Spleen (tissue), 11 donors: ENCODE data around the gene KCNQ4. TPM values are rescaled to one million over a fixed set of nuclear protein-coding genes. Genes with fewer than 3 reads are reported as not detected.

Experiments
- DNase-seq: peaks from one replicate; pipeline ENCODE4 v3.0.0-alpha.2; 2020
- H3K27ac ChIP-seq, 8 donors: fragments of 200-600 bp; sonication (generic) in 7 of 8; 1 replicate in 4 of 8; 2 replicates in 4 of 8; pipeline versions ENCODE4 v1.5.0 to v1.8.0; 2016 to 2021; ENCODE audit warnings: inconsistent platforms in 4 of 8, mild to moderate bottlenecking in 4 of 8, moderate library complexity in 1 of 8
- H3K27me3 ChIP-seq, 7 donors: fragments of 200-600 bp; sonication (generic) in 6 of 7; replicated peaks in 1 of 7; 1 replicate in 4 of 7; 2 replicates in 3 of 7; pipeline versions ENCODE4 v1.5.0 to v1.8.0; 2016 to 2021; ENCODE audit warnings: inconsistent platforms in 3 of 7, mild to moderate bottlenecking in 1 of 7
- H3K36me3 ChIP-seq, 6 donors: fragments of 200-600 bp; sonication (generic) in 5 of 6; 1 replicate in 4 of 6; 2 replicates in 2 of 6; pipeline versions ENCODE4 v1.5.0 to v1.8.0; 2016 to 2021; ENCODE audit warnings: inconsistent platforms in 2 of 6
- H3K4me1 ChIP-seq, 6 donors: fragments of 200-600 bp; sonication (generic) in 5 of 6; 1 replicate in 3 of 6; 2 replicates in 3 of 6; pipeline versions ENCODE4 v1.5.0 to v1.8.0; 2016 to 2021; ENCODE audit warnings: inconsistent platforms in 3 of 6
- H3K4me3 ChIP-seq, 8 donors: fragments of 200-600 bp; sonication (generic) in 7 of 8; 1 replicate in 4 of 8; 2 replicates in 4 of 8; pipeline versions ENCODE4 v1.5.0 to v1.8.0; 2016 to 2021; ENCODE audit warnings: inconsistent platforms in 4 of 8, mild to moderate bottlenecking in 4 of 8, moderate library complexity in 2 of 8
- H3K9me3 ChIP-seq, 8 donors: fragments of 200-600 bp; sonication (generic) in 7 of 8; 1 replicate in 4 of 8; 2 replicates in 4 of 8; pipeline versions ENCODE4 v1.5.0 to v1.8.0; 2016 to 2021; ENCODE audit warnings: inconsistent platforms in 4 of 8
- POLR2A ChIP-seq, 3 donors: fragments of 450-650 bp; IDR thresholded peaks; one replicate each; pipeline ENCODE4 v1.5.1; 2017; ENCODE audit warnings: antibody characterized with exemption in 3 of 3, mild to moderate bottlenecking in 1 of 3
- POLR2AphosphoS5 ChIP-seq, 3 donors: sonication (generic); formaldehyde crosslinking; IDR thresholded peaks; one replicate each; pipeline ENCODE4 v1.5.1; 2017; ENCODE audit warnings: antibody characterized with exemption in 3 of 3
- whole genome bisulfite sequencing, 5 donors: extraction: QIAGEN DNeasy Blood & Tissue Kit in 3 of 5; methylation state at CpG; one replicate each; pipeline versions ENCODE4 v1.1.5 to v1.1.7; 2013 to 2018; 5-methylcytosine and 5-hydroxymethylcytosine counted together
- intact Hi-C: fragments of 100-400 bp; cut with DNase I; formaldehyde crosslinking; loops from one replicate; pipeline ENCODE4 v1.15.0; 2023; ENCODE audit warnings: low total_unique reads
- polyA plus RNA-seq, 3 donors: library from polyadenylated mRNA; stranded (reverse); fragments of 200-250 nt; gene quantifications; one replicate each; pipeline ENCODE4 v1.2.1, GENCODE V29; 2013
- total RNA-seq, 7 donors: library from RNA; depleted of rRNA in 3 of 7; stranded (reverse); fragments of >200 nt in 3 of 7; fragmentation: NEBNext Ultra II Directional in 4 of 7; extraction: Animal tissue kit (Norgen Biotek cat#: 25700) in 4 of 7; gene quantifications; one replicate each; pipeline versions ENCODE4 v1.1.0 to v1.2.1, GENCODE V29; 2016 to 2021
- TF ChIP-seq, protein P1 (sequence below), 11 experiments: fragments of 200-600 bp in 7 of 11; fragments of 450-650 bp in 4 of 11; sonication (generic) in 4 of 11; IDR thresholded peaks in 8 of 11; conservative IDR thresholded peaks in 3 of 11; 1 replicate in 7 of 11; 2 replicates in 4 of 11; pipeline versions ENCODE4 v1.4.0 to v1.8.0; 2016 to 2021; ENCODE audit warnings: antibody characterized with exemption in 11 of 11, inconsistent platforms in 4 of 11, mild to moderate bottlenecking in 1 of 11
- donor health status: healthy with polysubstance abuse.
- donor health status: DM: no; HTN: no; CAD: no; lungs with moderate emphysema.
- donor health status: DM: no; HTN: no; CAD: no.
- donor health status: Bipolar disorder and iron deficiency.
- donor health status: healthy.
- donor health status: DM: no; HTN: no; CAD: no.
- donor health status: DM: yes; HTN: yes; CAD: no.

Gene KCNQ4
- total and polyA plus RNA-seq, 10 donors, result 0.09 to 0.54 (median 0.25) TPM

DNA sequence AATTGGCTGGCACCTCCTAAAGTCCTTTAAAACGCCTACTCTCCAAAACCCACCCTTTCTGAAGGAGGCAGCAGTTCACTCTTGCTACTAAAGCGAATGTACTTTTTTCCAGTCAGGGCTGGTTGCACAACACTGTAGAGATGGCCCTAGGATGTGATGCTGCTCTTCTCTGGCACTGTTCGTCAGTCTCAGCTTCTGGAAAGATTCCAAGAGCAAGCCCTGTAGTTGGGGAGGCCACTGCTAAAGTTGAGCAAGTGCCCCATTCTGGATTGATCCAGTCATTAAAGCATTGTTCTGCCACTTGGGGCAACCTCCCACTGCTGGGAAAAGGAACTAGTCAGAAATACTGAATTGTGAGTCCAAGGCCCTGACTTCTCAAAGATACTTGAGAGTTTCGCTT is 28.5 kb upstream of the KCNQ4 start:
- H3K27me3 ChIP-seq, result no peaks in the 10 kb centered on the region
- H3K27ac ChIP-seq, result peak overlapping the region in 2 of 8 donors; percentile 21 to 24
- H3K36me3 ChIP-seq, result peaks cover 0 to 100% (median 73%) of the 10 kb centered on the region in 6 donors
- no peaks in the 10 kb centered on the region for H3K9me3 ChIP-seq
- no peak for DNase-seq
- TF ChIP-seq, protein P1, sequence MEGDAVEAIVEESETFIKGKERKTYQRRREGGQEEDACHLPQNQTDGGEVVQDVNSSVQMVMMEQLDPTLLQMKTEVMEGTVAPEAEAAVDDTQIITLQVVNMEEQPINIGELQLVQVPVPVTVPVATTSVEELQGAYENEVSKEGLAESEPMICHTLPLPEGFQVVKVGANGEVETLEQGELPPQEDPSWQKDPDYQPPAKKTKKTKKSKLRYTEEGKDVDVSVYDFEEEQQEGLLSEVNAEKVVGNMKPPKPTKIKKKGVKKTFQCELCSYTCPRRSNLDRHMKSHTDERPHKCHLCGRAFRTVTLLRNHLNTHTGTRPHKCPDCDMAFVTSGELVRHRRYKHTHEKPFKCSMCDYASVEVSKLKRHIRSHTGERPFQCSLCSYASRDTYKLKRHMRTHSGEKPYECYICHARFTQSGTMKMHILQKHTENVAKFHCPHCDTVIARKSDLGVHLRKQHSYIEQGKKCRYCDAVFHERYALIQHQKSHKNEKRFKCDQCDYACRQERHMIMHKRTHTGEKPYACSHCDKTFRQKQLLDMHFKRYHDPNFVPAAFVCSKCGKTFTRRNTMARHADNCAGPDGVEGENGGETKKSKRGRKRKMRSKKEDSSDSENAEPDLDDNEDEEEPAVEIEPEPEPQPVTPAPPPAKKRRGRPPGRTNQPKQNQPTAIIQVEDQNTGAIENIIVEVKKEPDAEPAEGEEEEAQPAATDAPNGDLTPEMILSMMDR (IDR thresholded peaks at IDR 0.05 in 8 of 11, conservative IDR thresholded peaks at IDR 0.05 in 3 of 11), result no peak
- TF ChIP-seq POLR2AphosphoS5 (IDR thresholded peaks at IDR 0.05), result peak in 1 of 3 donors; percentile 28
- 64 to 85% (median 72%) methylated on average over 4 of the region's 4 CpGs for WGBS, 5 donors
- H3K4me3 ChIP-seq, result no peak overlapping the region
- peaks cover 0 to 5% (median 0%) of the 10 kb centered on the region in 6 donors for H3K4me1 ChIP-seq
- intact Hi-C loops, result no loop called here

DNA sequence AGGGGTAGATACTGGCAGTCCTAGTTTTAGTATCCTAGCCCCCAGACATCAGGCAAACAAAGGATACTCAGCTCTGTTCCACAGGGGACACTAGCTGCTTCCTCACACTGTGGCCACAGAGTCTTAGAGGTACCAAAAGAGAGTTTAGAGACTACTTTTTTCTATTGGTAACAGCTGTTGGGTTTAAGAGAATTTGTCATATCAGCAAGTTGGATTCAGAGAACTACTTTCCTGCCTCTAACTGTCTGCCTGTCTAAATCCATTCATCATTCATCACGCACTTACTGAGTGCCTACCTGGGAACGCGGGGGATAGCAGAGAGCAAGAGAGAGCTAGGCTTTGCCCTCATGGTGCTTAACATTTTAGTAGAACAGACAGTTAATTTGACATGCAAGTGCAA is 27.1 kb upstream of the KCNQ4 start:
- TF ChIP-seq POLR2AphosphoS5 (IDR thresholded peaks at IDR 0.05) (no peak), POLR2A (IDR thresholded peaks at IDR 0.05) (no peak)
- TF ChIP-seq, protein P1 (IDR thresholded peaks at IDR 0.05 in 8 of 11, conservative IDR thresholded peaks at IDR 0.05 in 3 of 11), result no peak
- intact Hi-C loops, result no loop called here
- DNase-seq, result no peak
- Histone ChIP-seq H3K27ac (no peak overlapping the region), H3K27me3 (no peaks in the 10 kb centered on the region), H3K4me1 (peaks cover 0 to 16% (median 0%) of the 10 kb centered on the region in 6 donors), H3K4me3 (no peak overlapping the region), H3K36me3 (peaks cover 0 to 100% (median 80%) of the 10 kb centered on the region in 6 donors), H3K9me3 (no peaks in the 10 kb centered on the region)
- WGBS, 5 donors, result 90 to 99% (median 96%) methylated on average over 3 of the region's 3 CpGs

DNA sequence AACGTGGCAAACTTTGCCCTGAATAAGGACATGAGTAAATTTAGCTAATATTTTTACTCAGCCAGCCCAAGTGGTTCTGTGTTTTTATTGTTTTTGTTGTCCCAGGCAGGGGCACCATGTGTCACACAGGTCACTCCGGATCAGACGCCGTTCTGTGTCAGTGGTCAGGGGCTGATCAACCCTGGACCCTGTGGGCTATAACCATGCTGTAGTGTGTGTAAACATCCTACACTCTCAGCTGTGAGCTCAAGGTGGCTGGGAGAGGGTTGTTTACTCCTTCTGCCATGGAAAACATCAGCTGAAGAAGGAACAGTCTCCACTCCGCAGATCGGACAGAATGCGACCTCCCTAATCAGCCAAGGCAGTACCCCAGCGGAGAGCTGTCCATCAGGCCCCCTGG is 26.5 kb upstream of the KCNQ4 start:
- intact Hi-C loops, result no loop called here
- no peaks in the 10 kb centered on the region for H3K9me3 ChIP-seq
- TF ChIP-seq, protein P1 (IDR thresholded peaks at IDR 0.05 in 8 of 11, conservative IDR thresholded peaks at IDR 0.05 in 3 of 11), result no peak
- TF ChIP-seq POLR2AphosphoS5 (IDR thresholded peaks at IDR 0.05) (no peak), POLR2A (IDR thresholded peaks at IDR 0.05) (no peak)
- WGBS, 5 donors, result 87 to 95% (median 92%) methylated on average over 8 of the region's 8 CpGs
- peaks cover 0 to 100% (median 83%) of the 10 kb centered on the region in 6 donors for H3K36me3 ChIP-seq
- H3K27ac ChIP-seq, result no peak overlapping the region
- peaks cover 0 to 22% (median 0%) of the 10 kb centered on the region in 6 donors for H3K4me1 ChIP-seq
- no peaks in the 10 kb centered on the region for H3K27me3 ChIP-seq
- no peak for DNase-seq
- no peak overlapping the region for H3K4me3 ChIP-seq

DNA sequence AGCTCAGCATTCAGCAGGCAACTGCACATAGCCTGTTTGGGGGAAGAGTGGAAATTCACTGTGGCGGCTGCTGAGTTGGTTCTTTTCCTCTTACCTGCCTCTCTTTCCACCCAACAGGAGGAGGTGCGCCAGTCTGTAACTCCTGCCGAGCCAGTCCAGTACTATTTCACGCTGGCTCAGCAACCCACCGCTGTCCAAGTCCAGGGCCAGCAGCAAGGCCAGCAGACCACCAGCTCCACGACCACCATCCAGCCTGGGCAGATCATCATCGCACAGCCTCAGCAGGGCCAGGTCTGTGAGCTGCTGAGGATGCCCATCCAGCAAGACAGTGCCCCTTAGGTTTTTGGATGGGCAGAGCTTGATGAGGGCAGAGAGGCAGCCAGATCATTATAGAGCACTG is 25.6 kb upstream of the KCNQ4 start:
- intact Hi-C loops, result no loop called here
- no peak for TF ChIP-seq POLR2A (IDR thresholded peaks at IDR 0.05)
- TF ChIP-seq, protein P1 (IDR thresholded peaks at IDR 0.05 in 8 of 11, conservative IDR thresholded peaks at IDR 0.05 in 3 of 11), result no peak
- peak in 2 of 3 donors; percentile 9 to 28 for TF ChIP-seq POLR2AphosphoS5 (IDR thresholded peaks at IDR 0.05)
- Histone ChIP-seq H3K27ac (no peak overlapping the region), H3K36me3 (peaks cover 0 to 100% (median 85%) of the 10 kb centered on the region in 6 donors), H3K4me3 (no peak overlapping the region), H3K9me3 (no peaks in the 10 kb centered on the region), H3K4me1 (peaks cover 0 to 31% (median 2%) of the 10 kb centered on the region in 6 donors), H3K27me3 (no peaks in the 10 kb centered on the region)
- DNase-seq, result no peak
- WGBS, 5 donors, result 93 to 98% (median 95%) methylated on average over 7 of the region's 7 CpGs
